HEK293 (cell line): ENCODE measurements around the gene CLEC16A.

Source experiments
- ELK4 ChIP-seq: IDR thresholded peaks from 2 replicates; pipeline ENCODE4 v1.6.1; 2011; ENCODE audit warnings: mild to moderate bottlenecking, low read depth, low read length, borderline replicate concordance
- TCF7L2 ChIP-seq: IDR thresholded peaks from 2 replicates; pipeline ENCODE4 v1.6.1; 2011; ENCODE audit warnings: low read depth, mild to moderate bottlenecking, inconsistent platforms, low read length, moderate library complexity, borderline replicate concordance
- ZBTB49 ChIP-seq: fragments of 450-650 bp; formaldehyde crosslinking; IDR thresholded peaks from 2 replicates; pipeline ENCODE4 v1.5.1; 2016; ENCODE audit warnings: missing biosample characterization, missing genetic modification characterization, low read depth
- ZNF274 ChIP-seq, 2 experiments: fragments of 200-500 bp in 1 of 2; fragments of 450-650 bp in 1 of 2; sonication (Bioruptor generic) in 1 of 2; formaldehyde crosslinking in 1 of 2; IDR thresholded peaks; 2 replicates each; pipeline versions ENCODE4 v1.5.1 to v1.6.1; 2014 to 2016; ENCODE audit warnings: borderline replicate concordance in 1 of 2, inconsistent platforms in 1 of 2, low read length in 1 of 2, missing biosample characterization in 1 of 2, missing genetic modification characterization in 1 of 2
- ZNF37A ChIP-seq: fragments of 450-650 bp; IDR thresholded peaks from 2 replicates; pipeline ENCODE4 v1.5.1; 2018; ENCODE audit warnings: missing biosample characterization, missing genetic modification characterization
- ZNF423 ChIP-seq: fragments of 450-650 bp; formaldehyde crosslinking; IDR thresholded peaks from 2 replicates; pipeline ENCODE4 v1.5.1; 2016; ENCODE audit warnings: missing biosample characterization, missing genetic modification characterization
- ZNF585B ChIP-seq: fragments of 450-650 bp; formaldehyde crosslinking; IDR thresholded peaks from 2 replicates; pipeline ENCODE4 v1.5.1; 2016; ENCODE audit warnings: missing biosample characterization, missing genetic modification characterization
- TF ChIP-seq, protein P1 (sequence below): fragments of 450-650 bp; formaldehyde crosslinking; IDR thresholded peaks from 2 replicates; pipeline ENCODE4 v1.5.1; 2016; ENCODE audit warnings: missing biosample characterization, missing genetic modification characterization
- TF ChIP-seq, protein P2 (sequence below): sonication (generic); formaldehyde crosslinking; IDR thresholded peaks from 2 replicates; pipeline ENCODE4 v1.8.1; 2022; ENCODE audit warnings: mild to moderate bottlenecking, moderate library complexity, missing genetic modification reagents
- TF ChIP-seq, protein P3 (sequence below): fragments of 450-650 bp; formaldehyde crosslinking; IDR thresholded peaks from 2 replicates; pipeline ENCODE4 v1.5.1; 2016; ENCODE audit warnings: missing biosample characterization, missing genetic modification characterization

DNA sequence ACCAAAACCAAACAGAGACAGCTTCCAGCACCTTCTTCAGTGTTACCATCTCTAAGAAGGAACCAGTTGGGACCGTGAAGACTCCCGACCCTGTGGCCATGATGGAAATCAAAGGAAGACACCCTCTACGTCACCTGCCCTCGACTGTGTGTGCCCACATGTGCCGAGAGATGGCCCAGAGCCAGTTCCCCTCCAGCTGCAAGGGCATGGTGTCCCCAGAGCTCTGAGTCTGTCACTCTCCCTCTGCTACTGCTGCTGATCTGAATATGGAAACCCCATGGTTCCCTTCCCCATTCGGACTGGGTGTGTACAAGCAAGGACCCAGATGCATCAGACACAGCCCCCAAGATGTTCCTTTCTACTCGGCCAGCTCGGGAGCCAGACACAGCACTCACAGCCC, 235.2 kb downstream of the CLEC16A start:
- TF ChIP-seq TCF7L2: no peak
- TF ChIP-seq ZNF585B (tag by site-specific recombination): no peak
- TF ChIP-seq ZBTB49: no peak
- TF ChIP-seq ZNF423: no peak
- TF ChIP-seq, protein P1, sequence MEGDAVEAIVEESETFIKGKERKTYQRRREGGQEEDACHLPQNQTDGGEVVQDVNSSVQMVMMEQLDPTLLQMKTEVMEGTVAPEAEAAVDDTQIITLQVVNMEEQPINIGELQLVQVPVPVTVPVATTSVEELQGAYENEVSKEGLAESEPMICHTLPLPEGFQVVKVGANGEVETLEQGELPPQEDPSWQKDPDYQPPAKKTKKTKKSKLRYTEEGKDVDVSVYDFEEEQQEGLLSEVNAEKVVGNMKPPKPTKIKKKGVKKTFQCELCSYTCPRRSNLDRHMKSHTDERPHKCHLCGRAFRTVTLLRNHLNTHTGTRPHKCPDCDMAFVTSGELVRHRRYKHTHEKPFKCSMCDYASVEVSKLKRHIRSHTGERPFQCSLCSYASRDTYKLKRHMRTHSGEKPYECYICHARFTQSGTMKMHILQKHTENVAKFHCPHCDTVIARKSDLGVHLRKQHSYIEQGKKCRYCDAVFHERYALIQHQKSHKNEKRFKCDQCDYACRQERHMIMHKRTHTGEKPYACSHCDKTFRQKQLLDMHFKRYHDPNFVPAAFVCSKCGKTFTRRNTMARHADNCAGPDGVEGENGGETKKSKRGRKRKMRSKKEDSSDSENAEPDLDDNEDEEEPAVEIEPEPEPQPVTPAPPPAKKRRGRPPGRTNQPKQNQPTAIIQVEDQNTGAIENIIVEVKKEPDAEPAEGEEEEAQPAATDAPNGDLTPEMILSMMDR (tag by site-specific recombination): no peak
- no peak for TF ChIP-seq ZNF274 (IDR thresholded peaks at IDR 0.05; ENCODE audit: low read length)
- no peak for TF ChIP-seq ZNF274 (tag by site-specific recombination; IDR thresholded peaks at IDR 0.05; ENCODE audit: borderline replicate concordance)
- TF ChIP-seq, protein P2, sequence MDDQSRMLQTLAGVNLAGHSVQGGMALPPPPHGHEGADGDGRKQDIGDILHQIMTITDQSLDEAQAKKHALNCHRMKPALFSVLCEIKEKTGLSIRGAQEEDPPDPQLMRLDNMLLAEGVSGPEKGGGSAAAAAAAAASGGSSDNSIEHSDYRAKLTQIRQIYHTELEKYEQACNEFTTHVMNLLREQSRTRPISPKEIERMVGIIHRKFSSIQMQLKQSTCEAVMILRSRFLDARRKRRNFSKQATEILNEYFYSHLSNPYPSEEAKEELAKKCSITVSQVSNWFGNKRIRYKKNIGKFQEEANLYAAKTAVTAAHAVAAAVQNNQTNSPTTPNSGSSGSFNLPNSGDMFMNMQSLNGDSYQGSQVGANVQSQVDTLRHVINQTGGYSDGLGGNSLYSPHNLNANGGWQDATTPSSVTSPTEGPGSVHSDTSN (CRISPR knock-in tag): no peak
- no peak for TF ChIP-seq ELK4
- no peak for TF ChIP-seq ZNF37A
- TF ChIP-seq, protein P3, sequence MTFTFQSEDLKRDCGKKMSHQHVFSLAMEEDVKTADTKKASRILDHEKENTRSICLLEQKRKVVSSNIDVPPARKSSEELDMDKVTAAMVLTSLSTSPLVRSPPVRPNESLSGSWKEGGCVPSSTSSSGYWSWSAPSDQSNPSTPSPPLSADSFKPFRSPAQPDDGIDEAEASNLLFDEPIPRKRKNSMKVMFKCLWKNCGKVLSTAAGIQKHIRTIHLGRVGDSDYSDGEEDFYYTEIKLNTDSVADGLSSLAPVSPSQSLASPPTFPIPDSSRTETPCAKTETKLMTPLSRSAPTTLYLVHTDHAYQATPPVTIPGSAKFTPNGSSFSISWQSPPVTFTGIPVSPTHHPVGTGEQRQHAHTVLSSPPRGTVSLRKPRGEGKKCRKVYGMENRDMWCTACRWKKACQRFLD (tag by site-specific recombination): no peak
